ENCODE measurements around the gene XCL1. TPM values are rescaled to one million over a fixed set of nuclear protein-coding genes. Genes with fewer than 3 reads are reported as not detected.
"Not testable (repeated sequence)": the region's sequence is repeated elsewhere in the genome, so short reads cannot be mapped to it uniquely, and the experiment has no call there.

XCL1 gene
- total RNA-seq, 2 donors from 2014 or later, result 0.75 to 1.4 TPM

- 90% methylated on average over 6 of the region's 7 CpGs; no CpG with 5 or more reads in 1 of the 2 experiments for WGBS, 2 experiments (ENCODE audit: insufficient coverage in 1 of 2, insufficient read length in 1 of 2)
- DNase-seq; H3K9me3 ChIP-seq (ENCODE audit: control insufficient read depth, low read length); H3K27me3 Mint-ChIP-seq (ENCODE audit: insufficient read depth); H3K36me3 Mint-ChIP-seq (ENCODE audit: low read depth); H3K4me1 ChIP-seq (ENCODE audit: control insufficient read depth, insufficient read depth, low read length); H3K9me3 Mint-ChIP-seq; H3K4me3 ChIP-seq (ENCODE audit: low read length); H3K9ac ChIP-seq (ENCODE audit: extremely low read depth, low read length, poor library complexity, severe bottlenecking); H3K36me3 ChIP-seq (ENCODE audit: control insufficient read depth, insufficient read depth, low read length); H3K27ac ChIP-seq (ENCODE audit: low read depth, low read length); H3K27me3 ChIP-seq (ENCODE audit: control insufficient read depth, insufficient read depth, low read length, poor library complexity, severe bottlenecking); H3K4me3 Mint-ChIP-seq; H3K27ac Mint-ChIP-seq: not testable (repeated sequence)
- H3K4me1 Mint-ChIP-seq, result peaks cover 14% of the 10 kb centered on the region
These were observed 4.6 kb downstream of the XCL1 start for GRCh38 chr1:168580991-168581390.

DNA sequence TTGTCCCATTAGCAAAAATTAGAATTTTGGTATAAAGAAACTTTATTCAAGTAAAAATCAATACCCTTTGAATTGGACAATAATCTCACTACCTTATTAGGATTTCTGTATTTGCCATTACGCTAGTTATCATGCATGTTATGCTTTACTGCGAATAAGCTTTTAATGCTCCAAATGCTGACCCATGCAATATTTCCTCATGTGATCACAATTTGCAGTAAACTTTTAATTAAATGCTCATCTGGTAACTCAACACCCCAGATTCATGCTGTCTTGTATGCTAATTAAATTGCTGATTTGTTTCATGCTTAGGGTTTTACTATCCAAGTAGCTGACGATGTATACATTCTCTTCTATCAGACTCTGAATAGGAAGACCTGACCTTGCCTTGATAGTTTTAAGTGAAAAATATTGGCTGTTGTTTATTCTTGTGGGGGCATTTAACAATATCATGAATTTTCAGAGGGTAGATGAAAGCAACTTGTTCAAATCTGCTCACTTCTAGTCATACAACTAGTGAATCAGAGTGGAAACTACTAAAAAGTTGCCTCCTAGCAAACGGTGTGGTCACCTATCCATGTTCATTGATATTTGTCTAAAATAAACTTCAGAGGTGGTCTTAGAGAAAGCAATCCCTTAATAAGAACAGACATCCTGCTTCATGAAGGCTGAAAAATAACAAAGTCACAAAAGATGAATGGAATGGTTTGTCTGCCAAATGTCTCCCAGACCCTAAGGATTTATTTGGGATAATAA lies 5.6 kb downstream of the XCL1 start:
- H3K4me3 Mint-ChIP-seq, result no peak overlapping the region
- no peak overlapping the region for H3K4me3 ChIP-seq (ENCODE audit: low read length)
- no peak overlapping the region for H3K9ac ChIP-seq (ENCODE audit: extremely low read depth, low read length, poor library complexity, severe bottlenecking)
- H3K36me3 ChIP-seq (ENCODE audit: control insufficient read depth, insufficient read depth, low read length), result no peaks in the 10 kb centered on the region
- 91 to 94% methylated on average over 4 of the region's 4 CpGs for WGBS, 2 experiments (ENCODE audit: insufficient coverage in 1 of 2, insufficient read length in 1 of 2)
- no peak overlapping the region for H3K27ac ChIP-seq (ENCODE audit: low read depth, low read length)
- peaks cover 14% of the 10 kb centered on the region for H3K4me1 Mint-ChIP-seq
- H3K9me3 ChIP-seq (ENCODE audit: control insufficient read depth, low read length), result peaks cover 12% of the 10 kb centered on the region
- no peaks in the 10 kb centered on the region for H3K27me3 Mint-ChIP-seq (ENCODE audit: insufficient read depth)
- TF ChIP-seq, protein P1, sequence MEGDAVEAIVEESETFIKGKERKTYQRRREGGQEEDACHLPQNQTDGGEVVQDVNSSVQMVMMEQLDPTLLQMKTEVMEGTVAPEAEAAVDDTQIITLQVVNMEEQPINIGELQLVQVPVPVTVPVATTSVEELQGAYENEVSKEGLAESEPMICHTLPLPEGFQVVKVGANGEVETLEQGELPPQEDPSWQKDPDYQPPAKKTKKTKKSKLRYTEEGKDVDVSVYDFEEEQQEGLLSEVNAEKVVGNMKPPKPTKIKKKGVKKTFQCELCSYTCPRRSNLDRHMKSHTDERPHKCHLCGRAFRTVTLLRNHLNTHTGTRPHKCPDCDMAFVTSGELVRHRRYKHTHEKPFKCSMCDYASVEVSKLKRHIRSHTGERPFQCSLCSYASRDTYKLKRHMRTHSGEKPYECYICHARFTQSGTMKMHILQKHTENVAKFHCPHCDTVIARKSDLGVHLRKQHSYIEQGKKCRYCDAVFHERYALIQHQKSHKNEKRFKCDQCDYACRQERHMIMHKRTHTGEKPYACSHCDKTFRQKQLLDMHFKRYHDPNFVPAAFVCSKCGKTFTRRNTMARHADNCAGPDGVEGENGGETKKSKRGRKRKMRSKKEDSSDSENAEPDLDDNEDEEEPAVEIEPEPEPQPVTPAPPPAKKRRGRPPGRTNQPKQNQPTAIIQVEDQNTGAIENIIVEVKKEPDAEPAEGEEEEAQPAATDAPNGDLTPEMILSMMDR (conservative IDR thresholded peaks at IDR 0.05), result no peak
- H3K9me3 Mint-ChIP-seq, result peaks cover 6% of the 10 kb centered on the region
- no peaks in the 10 kb centered on the region for H3K4me1 ChIP-seq (ENCODE audit: control insufficient read depth, insufficient read depth, low read length)
- no peak for DNase-seq
- H3K27ac Mint-ChIP-seq, result no peak overlapping the region
- H3K36me3 Mint-ChIP-seq (ENCODE audit: low read depth), result peaks cover 3% of the 10 kb centered on the region
- no peaks in the 10 kb centered on the region for H3K27me3 ChIP-seq (ENCODE audit: control insufficient read depth, insufficient read depth, low read length, poor library complexity, severe bottlenecking)

DNA sequence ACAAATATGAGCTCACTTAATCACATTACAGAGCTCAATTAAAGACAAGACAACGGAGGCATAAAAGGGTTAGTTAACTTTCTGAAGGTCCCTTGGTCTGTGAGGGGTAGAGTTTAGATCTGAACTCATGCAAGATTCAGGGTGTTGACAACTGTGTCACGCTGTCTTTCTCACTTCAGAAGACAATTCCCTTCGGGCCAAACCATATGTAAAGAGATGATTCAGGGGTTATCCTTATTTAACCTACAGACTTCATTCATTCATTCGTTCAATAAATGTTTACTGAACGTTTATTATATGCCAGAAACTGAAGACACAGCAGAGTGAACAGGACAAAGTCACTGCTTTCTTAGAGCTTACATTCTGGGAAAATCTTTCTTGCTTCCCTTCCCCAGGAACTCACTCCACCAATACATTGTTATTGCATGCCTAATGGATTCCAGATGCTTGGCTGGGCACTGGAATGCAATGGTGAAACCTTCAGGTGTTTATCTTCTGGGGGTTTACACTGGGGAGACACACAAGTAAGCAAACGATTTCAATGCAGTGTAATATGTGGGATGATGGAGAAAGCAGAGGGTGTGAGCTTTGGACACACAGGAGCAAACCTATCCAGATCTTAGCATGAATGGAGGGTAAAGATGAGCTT lies 6.4 kb downstream of the XCL1 start:
- TF ChIP-seq, protein P1 (conservative IDR thresholded peaks at IDR 0.05), result no peak
- Mint-ChIP-seq H3K4me1 (peaks cover 14% of the 10 kb centered on the region), H3K9me3 (peaks cover 12% of the 10 kb centered on the region), H3K27me3 (ENCODE audit: insufficient read depth) (no peaks in the 10 kb centered on the region), H3K36me3 (ENCODE audit: low read depth) (peaks cover 6% of the 10 kb centered on the region), H3K4me3 (no peak overlapping the region), H3K27ac (no peak overlapping the region)
- Histone ChIP-seq H3K36me3 (ENCODE audit: control insufficient read depth, insufficient read depth, low read length) (no peaks in the 10 kb centered on the region), H3K27me3 (ENCODE audit: control insufficient read depth, insufficient read depth, low read length, poor library complexity, severe bottlenecking) (no peaks in the 10 kb centered on the region), H3K4me1 (ENCODE audit: control insufficient read depth, insufficient read depth, low read length) (no peaks in the 10 kb centered on the region), H3K27ac (ENCODE audit: low read depth, low read length) (no peak overlapping the region), H3K9ac (ENCODE audit: extremely low read depth, low read length, poor library complexity, severe bottlenecking) (no peak overlapping the region), H3K9me3 (ENCODE audit: control insufficient read depth, low read length) (peaks cover 20% of the 10 kb centered on the region), H3K4me3 (ENCODE audit: low read length) (no peak overlapping the region)
- 80 to 86% methylated on average over 5 to 6 of the region's 6 CpGs for WGBS, 2 experiments (ENCODE audit: insufficient coverage in 1 of 2, insufficient read length in 1 of 2)
- DNase-seq, result no peak

Data from endodermal cell (in vitro differentiated cells).